ENCODE results near the gene ARL8B.
"Not testable (repeated sequence)": the region's sequence is repeated elsewhere in the genome, so short reads cannot be mapped to it uniquely, and the experiment has no call there.

The ARL8B gene

DNA sequence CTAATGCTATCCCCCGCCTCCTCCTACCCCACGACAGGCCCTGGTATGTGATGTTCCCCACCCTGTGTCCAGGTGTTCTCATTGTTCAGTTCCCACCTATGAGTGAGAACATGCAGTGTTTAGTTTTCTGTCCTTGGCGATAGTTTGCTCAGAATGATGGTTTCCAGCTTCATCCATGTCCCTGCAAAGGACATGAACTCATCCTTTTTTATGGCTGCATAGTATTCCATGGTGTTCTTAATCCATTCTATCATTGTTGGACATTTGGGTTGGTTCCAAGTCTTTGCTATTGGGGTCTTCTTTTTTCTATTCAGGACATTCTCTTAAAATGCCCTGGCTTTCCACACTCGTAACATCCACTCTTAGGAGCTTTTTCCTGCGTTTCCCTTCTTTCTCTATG lies 25.1 kb downstream of the ARL8B start:
- DNase-seq, result not testable (repeated sequence)

DNA sequence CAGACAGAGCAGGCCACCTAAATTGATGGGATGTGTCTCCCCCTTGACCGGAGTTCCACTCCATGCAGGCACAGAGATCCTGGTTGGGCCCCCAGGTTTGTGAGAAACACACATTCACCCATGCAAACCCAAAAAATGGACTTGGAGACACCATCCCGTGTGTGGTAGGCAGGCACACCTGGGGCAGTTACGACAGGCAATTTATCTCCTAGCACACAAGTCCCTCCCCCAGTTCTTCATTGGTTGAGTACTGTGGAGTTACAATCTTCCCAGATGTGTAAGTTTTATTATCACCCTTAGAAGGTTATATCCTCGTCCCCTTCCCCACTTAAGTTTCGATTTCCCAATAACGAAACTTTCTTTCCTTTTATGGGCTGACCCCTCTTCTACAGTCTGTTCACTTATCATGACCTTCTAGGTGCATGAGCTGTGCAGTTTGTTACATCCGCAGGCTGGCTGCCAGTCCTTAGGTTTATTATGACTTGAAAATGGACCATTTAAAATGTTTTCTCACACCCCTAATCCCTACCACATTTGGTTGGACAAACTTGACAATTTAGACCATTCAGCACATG lies 27.3 kb downstream of the ARL8B start:
- DNase-seq, result no peak

DNA sequence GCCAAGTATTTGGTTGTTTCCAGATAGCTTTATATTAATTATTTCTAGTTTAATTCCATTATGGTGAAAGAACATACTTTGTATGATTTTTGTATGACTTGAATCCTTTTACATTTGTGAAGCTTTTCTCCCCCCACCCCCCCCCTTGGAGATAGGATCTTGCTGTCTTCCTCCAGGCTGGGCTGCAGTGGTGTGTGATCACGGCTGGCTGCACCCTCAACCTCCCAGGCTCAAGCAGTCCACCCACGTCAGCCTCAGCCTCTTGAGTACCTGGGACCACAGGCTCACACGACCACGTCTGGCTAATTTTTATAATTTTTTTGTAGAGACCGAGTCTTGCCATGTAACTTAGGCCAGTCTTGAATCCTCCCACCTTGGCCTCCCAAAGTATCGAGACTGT lies 29.5 kb downstream of the ARL8B start:
- DNase-seq, result no peak

DNA sequence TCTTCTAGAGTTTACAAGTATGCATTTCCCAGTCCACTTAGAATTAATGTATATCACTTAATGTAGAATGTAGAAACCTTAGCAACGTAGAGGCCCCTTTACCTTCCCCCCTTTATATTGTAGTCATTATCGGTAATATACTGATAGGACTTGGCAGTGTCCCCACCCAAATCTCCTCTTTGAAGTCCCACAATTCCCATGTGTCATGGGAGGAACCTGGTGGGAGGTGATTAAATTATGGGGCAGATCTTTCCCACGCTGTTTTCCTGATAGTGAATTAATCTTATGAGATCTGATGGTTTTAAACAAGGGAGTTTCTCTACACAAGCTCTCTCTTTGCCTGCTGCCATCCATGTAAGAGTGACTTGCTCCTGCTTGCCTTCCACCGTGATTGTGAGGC lies 31.0 kb downstream of the ARL8B start:
- no peak for DNase-seq

DNA sequence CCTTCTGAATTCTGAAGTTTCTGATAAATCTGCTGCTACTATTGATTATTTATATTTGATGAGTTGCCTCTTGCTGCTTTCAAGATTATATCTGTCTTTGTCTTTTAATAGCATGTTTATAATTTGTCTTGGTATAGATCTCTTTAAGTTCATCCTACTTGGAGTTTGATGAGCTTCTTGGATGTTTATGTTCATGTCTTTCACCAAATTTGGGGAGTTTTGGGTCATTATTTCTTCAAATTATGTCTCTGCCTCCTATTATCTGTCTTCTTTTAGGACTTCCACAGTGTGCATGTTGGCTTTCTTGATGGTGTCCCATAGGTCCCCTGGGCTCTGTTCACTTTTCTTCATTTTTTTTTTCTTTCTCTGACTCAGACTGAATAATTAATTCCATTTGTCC lies 33.1 kb downstream of the ARL8B start:
- no peak for DNase-seq

DNA sequence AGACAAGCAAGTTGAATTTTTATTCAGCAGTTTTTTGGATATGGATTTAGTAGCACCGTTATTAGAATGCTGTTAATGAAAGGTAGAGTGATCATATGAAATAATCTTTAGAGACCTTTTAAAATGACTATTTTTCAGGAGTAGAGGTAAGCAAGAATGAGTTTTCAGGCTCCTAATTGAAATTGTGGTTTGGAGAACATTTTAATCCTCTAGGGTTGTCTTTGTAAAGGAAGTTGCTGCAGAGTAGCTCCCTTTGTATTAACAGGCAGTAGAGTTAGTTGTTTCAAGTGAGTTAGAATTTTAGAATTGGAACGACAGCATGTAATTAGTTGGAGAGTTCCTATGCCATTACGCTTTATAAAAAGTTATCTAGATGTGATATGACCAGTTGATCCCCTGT lies 38.2 kb downstream of the ARL8B start:
- DNase-seq, result no peak

DNA sequence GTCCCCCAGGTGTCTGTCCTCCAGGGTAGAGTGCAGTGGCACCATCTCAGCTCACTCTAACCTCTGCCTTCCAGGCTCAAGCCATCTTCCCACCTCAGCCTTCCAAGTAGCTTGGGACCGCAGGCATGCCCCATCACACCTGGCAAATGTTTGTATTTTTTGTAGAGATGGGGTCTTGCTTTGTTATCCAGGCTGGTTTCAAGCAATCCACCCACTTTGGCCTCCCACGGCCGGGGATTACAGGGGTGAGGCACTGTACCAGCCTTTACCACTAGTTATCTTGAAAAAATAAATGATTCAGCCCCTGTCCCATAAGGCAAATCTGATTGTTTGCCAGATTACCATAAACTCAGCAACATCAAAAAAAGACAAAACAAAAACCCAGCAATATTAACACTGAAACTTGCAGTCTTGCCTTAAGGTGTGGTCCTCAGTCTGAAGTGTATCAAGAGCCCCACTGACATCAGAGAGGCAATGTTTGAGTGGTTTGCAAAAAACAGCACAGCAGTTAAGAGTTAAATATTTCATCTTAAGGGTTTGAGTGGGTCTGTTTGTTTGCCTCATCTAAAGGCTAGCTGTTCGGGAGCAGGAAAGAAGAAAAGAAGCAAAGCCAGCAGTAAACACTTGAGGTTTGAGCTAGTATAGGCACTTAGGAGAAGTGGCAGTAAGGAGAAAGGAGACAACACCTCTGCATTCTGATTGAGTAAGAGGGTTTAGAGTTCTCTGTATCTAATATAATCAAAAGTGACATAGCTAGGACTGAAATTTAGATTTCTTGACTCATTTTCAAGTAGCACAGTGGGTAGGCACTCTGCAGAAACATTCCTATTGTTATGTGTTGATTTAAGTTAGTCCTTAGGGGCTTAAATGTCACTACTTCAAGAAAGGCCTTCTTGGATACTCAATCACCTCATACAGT lies 39.1 kb downstream of the ARL8B start:
- DNase-seq, result peak in 1 of 2 donors; percentile 24

DNA sequence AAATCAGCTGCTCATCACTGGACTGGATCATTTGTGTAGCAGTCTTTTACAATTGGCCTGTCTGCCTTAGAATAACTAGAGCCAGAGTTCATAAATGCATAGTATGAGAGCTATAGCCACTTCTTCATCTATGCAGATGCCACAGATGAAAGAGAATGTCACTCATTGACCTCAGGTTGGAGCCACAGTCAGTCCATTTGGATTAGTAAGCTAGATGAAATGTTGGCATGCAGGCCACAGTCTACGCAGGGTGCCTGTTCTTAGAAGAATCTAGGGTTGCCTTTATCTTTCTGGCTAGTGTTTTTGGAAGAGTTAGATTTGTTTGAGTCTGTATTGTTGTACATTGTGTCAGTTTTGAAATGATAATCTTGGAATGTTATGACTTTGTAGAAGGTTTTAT lies 40.0 kb downstream of the ARL8B start:
- no peak for DNase-seq

DNA sequence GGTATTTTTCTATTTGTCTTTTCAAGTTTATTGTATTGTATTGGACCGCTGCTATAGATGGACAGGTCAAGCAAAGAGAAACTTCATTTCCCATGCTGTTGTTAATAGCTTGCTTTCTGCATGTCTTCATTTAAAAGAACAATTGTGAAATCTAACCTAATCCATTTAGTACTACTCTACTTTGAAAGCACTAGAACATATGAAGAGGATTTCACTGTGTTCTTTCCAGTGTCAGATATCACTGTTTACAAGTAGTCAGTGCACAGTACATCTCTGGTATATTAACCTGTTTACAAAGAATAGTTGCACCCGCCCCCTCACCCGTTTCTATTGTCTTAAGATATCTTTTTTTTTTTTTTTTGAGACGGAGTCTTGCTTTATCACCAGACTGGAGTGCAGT lies 43.6 kb downstream of the ARL8B start:
- DNase-seq, result no peak

DNA sequence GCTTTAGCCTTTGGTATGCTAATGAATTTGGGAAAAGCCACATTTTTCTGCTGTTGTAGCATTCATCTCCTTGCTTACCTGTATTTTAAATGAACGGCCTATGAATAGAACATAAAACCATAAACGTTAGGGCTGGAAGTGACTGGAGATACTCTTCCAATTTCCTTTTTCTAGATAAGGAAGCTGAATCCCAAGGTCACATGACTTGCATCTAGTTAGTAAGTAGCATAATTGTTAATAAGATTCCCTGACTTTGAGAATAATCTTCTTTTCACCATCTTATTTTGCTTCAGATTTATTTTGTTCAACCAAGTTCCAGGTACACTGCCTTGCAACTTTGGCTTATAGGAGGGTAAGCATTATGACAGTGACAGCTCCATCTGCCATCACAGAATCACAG lies 44.8 kb downstream of the ARL8B start:
- DNase-seq, result no peak

DNA sequence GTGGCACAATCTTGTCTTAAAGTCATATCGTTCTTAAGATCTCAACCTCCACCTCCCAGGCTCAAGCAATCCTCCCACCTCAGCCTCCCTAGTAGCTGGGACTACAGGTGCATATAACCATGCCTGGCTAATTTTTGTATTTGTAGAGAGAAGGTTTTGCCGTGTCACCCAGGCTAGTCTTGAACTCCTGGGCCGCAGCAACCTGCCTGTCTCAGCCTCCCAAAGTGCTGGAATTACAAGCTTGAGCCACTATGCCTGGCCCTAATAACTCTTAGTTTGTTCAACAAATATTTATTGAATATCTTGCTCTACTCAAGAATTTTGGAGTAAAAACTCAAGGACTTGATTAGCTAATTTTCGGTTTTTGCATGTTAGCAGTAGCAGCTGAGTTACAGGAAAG lies 46.0 kb downstream of the ARL8B start:
- DNase-seq, result no peak

DNA sequence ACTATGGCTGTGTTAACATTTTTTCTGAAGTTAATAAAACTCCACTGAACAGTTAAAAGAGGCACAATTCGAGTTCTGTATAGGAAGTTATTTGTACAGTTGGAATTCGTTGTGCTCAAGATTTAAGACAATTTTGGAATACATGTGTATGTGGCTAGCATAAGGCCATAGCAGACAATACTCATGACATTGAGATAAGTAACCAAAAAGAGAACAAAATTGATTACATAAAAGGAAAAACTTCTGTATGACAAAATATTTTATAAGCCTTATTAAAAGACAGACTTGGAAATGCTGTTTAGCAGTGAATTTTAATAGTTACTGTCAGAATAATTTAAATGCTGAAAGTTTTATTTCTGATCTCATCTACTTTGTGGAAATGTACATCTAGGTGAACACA lies 47.7 kb downstream of the ARL8B start:
- DNase-seq, result no peak

DNA sequence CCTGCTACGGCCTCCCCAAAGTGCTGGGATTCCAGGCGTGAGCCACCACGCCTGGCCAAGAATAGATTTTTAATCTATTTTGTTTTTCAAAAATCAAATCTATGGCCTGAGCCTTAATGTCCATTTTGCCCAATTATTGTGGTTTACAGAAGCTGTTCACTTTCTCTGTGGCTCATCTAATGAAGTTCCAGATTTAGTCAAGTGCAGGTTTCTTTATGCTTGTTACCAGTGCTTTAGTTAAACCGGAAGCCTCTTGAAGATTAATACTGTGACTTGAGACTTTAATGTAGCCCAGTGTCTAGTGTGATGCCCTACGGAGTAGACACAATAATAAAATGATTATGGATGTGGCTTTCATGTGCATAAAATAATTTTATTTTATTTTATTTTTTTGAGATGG lies 48.9 kb downstream of the ARL8B start:
- no peak for DNase-seq

DNA sequence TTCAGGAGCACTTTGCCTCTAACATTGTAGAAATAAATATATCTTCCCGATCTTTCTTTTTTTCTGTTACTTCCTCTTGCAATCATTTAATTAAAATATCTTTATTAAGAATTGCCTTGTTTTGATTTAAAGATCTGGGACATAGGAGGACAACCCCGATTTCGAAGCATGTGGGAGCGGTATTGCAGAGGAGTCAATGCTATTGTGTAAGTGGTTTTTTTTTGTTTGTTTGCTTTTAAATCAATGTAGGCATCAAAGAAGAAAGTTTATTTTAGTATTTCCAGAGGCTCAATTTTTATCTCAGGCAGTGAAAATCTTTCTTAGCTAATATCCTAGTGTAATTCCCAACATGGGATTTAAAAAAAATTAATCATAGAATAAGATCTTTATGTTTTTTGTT lies 49.9 kb downstream of the ARL8B start:
- DNase-seq, result no peak

DNA sequence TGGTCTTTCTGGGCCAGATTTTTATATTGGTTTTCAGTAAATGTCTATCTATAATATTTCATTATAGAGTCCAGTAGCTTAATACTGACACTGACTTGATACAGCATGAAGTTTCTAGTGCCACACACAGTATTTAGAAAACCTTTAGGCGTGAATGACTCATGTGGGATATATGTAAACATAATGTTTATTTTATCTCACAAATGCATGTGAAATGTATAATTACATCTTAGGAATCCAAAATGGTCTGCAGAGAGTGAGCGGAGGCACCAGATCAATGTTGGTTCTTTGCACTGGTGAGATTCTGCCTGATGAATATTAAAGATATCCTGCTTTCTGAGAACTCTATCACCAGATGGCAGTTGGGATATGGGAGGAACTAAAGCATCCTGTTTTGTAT lies 56.9 kb downstream of the ARL8B start:
- not testable (repeated sequence) for DNase-seq

DNA sequence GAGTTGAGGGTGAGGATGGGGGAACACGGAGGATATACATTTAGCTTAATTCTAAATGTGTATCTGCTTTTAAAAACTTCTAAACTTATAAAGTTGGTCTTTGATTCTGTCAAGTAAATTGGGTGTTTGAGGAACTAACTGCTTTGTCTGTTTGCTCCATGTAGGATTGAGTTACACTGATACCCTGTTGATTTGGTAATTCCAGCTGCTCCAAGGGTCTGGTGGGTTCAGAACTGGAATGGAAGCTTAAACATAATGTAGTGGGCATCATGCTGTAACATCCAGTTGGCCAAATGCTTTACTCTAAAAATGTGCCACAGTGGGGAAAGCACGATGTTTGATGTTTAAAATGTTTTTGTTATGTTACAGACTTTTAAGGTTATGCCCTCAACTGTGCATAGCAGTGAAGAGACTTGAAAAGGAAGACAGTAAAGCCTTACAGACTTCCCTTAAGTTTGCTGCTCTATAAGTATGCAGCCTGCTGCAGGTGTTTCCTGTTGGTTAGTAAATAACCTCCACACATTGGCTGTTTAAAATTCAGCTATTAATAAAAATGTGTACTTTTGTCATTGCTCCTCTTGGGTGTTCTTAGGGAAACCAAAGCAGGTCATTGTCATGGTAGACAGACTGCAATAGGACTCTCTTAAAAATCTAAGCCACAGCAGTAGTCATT lies 59.5 kb downstream of the ARL8B start:
- no peak for DNase-seq

DNA sequence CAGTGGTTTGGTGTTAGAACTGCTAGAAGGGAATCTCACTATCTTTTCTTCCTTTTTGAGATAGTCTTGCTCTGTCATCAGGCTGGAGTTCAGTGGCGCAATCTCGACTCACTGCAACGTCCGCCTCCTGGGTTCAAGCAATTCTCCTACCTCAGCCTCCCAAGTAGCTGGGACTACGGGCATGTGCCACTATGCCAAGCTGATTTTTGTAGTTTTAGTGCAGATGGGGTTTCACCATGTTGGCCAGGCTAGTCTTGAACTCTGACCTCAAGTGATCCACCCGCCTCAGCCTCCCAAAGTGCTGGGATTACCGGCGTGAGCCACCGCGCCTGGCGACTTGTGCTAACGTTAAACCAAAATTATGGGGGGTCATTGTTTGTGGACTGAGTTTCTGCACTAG lies 61.6 kb downstream of the ARL8B start:
- DNase-seq, result not testable (repeated sequence)

DNA sequence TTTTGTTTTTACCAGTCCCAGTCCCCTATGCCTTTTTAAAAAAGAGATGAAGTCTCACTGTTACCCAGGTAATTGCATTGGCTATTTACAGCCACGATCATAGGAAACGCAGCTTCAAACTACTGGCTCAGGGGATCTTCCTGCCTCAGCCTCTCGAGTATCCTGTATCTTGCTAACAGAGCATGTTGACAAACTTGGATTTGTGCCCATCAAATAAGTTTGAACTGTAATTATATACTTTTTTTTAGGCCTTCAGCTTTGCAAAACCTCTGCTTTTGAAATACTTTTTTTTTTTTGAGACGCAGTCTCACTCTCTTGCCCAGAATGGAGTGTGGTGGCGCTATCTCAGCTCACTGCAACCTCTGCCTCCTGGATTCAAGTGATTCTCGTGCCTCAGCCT lies 62.4 kb downstream of the ARL8B start:
- DNase-seq, result no peak

DNA sequence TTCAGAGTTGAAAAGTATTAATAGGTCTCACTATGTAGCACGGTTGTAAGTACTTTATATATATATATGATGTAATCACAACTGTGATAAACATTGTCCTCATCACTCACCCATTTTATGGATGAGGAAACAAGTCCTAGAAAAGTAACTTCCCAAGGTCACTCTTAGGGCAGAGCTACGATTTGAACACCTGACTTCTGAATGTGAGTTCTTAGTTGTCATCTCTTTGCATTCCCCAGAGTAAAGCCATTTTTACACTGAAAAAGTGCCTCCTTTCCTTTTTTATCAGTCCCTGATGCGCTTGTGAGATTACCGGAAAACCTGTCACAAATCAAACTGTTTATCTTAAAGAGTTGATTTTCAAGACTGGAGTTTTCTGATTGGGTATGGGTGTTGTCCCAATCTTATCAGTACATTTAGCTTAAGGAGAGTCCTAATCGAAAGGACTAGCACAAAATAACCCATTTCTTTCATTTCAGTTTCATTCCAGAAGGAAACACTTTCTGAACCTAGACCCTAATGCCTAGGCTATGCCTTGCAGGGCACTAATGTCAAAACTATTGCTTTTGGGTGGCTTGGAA lies 63.1 kb downstream of the ARL8B start:
- no peak for DNase-seq

DNA sequence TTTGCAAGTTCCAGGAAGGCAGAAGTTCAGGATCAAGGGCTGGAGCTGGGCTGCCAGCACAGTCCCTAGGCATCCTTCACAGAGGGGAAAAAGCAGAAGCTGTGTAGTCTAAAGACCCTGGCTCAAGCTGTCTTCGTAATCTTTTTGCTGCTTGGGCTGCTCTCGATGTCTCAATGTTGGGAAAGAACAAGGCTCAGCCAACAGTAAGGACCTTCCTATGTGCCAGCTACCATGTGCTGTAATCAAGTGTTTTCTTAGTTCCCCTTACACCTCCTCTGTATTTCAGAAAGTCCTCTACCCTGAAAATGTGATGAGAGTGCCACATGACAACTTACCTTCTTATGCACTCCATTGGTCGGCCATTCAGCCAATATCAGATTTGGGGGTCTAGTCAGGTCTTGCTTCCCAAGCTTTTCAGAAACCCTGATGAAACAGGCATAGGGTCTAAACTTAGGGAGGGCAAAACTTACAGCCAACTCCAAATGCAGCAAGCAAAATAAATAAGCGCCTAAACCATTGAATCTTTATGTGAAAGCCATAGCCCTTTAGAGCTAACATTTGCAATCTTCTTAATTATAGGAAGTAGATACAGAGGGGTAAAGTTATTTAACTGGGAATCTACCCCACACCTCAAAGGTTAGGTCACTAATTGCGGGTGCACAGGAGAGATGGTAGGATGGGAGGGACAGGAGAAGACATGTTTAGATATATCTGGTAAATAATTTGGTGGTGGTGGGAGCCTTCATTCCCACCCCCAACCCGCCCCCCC lies 64.2 kb downstream of the ARL8B start:
- no peak for DNase-seq

DNA sequence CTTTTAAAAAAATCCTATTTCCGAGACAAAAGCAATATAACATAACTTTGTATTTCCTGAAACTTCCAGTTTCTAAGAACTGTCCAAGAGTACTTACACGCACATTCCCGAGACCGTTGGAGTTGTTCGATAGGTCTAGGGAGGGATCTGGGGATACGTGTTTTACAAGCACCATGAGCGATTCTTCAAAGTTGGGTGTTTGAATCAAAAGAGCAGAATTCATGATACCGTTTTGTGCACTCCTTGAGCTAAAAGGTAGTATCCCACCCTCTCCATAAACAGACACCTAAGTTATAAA lies 64.7 kb downstream of the ARL8B start:
- DNase-seq, result no peak

DNA sequence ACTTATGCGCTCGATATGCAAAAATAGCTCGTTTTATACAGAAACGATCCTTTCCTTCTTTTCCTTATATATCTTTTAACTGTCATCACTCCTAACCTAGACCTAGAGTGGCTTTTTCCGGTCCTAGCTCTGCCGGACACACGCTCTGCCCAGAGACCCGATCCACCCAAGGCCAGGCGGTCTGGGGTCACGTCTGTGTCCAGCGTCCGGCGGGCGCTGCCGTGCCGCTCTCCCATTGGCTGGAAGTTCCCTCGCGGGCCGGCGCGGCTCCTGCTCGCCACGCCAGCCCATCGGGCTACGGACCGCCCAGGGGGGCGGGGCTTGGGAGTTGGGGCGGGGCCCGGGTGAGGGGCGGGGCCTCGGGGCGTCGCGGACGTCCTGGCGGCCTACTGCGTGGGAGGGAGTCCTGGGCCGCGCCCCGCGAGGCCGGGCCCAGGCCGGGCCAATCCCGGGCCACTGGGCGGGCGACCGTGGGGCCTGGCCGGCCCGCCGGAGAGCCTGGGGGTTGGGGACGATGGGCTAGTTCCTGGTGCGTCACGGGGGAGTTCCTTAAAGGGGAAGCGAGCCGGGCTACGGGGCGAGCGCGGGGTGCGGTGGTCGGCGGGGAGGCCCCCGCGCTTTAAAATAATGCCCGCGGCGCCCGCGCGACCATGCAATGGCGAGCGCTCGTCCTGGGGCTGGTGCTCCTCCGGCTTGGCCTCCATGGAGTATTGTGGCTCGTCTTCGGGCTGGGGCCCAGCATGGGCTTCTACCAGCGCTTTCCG lies 65.2 kb downstream of the ARL8B start, which contains the start of gene EDEM1:
EDEM1 (plus strand) TSS at position 552 of the 764 bp plus-strand sequence; CDS start at position 651, 99 bp downstream.
- DNase-seq, result peak; percentile 96
